ENCODE results near the gene PPM1J.

GRCh38 chr1:112685913-112686312, 29.2 kb downstream of the PPM1J start:
- TF ChIP-seq, protein P1, sequence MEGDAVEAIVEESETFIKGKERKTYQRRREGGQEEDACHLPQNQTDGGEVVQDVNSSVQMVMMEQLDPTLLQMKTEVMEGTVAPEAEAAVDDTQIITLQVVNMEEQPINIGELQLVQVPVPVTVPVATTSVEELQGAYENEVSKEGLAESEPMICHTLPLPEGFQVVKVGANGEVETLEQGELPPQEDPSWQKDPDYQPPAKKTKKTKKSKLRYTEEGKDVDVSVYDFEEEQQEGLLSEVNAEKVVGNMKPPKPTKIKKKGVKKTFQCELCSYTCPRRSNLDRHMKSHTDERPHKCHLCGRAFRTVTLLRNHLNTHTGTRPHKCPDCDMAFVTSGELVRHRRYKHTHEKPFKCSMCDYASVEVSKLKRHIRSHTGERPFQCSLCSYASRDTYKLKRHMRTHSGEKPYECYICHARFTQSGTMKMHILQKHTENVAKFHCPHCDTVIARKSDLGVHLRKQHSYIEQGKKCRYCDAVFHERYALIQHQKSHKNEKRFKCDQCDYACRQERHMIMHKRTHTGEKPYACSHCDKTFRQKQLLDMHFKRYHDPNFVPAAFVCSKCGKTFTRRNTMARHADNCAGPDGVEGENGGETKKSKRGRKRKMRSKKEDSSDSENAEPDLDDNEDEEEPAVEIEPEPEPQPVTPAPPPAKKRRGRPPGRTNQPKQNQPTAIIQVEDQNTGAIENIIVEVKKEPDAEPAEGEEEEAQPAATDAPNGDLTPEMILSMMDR (IDR thresholded peaks at IDR 0.05 in 8 of 11, conservative IDR thresholded peaks at IDR 0.05 in 3 of 11) = no peak
- no peak for TF ChIP-seq POLR2AphosphoS5 (IDR thresholded peaks at IDR 0.05)

Data from spleen (tissue), 7 donors.